ENCODE measurements around the gene SORCS2.

The SORCS2 gene

DNA sequence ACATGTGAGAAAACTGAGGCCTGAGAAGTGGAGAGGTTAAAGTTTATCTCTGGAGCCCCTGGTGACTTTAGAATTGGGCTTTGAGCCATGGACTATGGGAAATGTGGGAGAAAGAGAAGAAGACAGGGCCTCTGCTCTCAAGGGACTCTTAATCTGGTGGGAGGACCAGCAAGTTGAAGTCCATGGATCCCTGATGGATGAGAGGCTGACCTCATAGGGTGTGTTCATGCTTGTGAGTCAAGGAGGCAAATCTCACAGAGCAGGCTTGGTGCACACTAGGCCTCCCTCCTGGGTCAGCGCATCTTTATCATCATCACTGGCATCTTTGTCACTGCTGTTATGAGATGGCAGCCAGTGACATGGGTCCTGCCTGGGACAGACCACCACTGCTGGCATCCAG is 535.4 kb downstream of the SORCS2 start:
- no peak for DNase-seq

DNA sequence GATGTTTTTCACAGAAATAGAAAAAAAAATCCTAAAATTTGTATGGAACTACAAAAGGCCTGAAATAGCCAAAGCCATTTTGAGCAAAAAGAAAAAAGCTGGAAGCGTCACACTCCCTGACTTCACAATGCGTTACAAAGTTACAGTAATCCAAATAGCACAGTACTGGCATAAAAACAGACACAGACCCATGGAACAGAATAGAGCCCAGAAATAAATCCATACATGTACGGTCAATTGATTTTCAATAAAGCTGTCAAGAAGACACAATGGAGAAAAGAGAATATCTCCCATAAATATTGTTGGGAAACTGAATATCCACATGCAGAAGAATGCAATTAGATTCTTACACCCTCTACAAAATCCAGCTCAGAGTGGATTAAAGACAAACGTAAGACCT is 539.1 kb downstream of the SORCS2 start:
- DNase-seq: no peak

DNA sequence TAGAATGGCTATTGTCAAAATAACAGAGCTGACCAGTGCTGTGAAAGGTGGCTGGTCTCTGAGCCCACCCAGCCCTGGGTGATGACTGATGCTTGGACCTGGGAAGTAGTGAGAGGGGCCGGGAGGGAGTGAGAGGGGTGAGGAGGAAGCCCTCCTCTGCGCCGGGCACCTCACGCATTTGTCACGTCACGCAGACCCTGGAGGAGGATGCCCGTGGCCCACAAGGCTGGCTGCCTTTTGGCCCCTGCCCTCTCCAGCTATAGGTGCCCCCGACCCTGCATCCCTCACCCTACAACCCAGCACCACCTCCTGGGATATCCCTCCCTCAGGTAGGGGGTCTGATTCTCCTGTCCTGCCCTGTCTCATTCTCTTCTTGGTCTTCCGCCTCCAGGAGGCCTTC is 539.9 kb downstream of the SORCS2 start:
- DNase-seq: no peak

DNA sequence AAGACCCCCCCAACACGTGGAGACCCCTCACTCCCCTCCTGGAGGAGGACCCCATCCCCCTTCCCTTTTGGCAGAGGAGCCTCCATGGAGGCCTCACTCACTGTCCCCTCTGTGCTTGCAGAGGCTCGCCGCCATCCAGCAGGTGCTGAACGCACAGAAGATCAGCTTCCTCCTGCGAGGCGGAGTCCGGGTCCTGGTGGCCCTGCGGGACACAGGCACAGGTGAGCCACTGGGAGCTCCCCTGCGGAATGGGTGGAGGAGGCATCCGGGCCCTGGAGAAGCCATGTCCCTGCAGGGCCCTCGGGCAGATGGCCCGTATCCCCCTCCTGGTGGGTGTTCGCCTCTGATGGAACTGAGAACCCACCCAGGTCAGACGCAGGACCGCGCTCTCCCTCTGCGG is 540.9 kb downstream of the SORCS2 start:
- no peak for DNase-seq

DNA sequence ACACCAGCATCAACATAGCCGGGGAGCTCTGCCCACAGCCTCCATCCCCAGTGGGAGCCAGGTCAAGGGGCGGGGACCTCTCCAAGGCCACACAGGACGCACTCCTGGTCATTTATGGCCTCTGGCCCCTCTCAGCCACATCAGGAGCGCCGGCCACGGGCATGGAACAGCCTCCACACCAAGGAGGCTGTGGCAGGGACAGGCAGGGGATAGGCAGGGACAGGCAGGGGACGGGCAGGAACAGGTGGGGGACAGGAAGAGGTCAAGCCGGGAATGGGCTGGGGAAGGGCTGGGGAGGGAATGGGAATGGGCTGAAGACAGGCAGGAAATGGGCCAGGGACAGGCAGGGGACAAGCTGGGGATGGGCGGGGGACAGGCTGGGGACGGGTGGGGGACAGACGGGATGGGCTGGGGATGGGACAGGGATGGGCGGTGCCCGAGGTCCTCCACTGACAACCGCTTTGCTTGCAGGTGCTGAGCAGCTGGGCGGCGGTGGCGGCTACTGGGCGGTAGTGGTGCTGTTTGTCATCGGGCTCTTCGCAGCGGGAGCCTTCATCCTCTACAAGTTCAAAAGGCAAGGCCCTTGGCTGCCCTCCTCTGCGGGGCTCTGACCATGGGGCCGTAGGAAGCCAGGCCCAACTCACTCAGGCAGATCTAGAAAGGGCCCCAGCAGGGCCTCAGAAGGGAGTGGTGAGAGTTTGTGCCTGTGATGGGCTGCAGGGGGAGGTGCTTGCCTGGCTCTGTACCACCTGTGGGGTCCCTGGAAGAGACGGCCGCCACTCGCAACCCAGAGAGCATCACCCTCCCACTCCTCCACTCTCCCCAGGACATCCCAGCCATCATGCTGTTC is 541.7 kb downstream of the SORCS2 start:
- DNase-seq: no peak

DNA sequence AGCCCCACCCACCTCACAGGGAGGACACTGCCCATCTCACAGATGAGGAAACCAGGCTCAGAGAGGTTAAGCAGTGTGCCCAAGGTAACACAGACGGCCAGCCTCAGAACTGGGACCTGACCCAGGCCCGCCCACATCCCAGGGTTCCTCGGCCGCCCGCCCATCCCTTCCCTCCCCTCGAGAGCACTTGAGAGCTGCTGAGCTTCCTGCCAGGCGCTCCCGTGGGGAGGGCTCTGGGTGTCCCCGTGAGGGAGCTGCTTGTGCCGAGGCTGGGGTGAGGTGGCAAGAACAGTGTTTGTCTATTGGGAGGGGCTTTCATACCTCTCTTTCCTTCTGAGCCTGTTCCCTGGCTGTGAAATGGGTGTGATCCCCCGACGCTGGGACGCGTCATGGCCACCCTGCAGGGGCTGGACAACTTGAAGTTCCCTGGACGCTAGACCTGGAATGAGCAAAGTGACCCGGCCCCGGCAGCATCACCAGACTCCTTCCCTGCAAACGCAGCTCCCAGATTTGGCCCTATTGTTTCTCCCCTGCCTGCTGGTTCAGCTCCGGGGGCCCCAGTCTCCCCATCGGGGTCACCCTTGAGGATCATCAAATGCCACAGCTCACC is 542.4 kb downstream of the SORCS2 start:
- no peak for DNase-seq

DNA sequence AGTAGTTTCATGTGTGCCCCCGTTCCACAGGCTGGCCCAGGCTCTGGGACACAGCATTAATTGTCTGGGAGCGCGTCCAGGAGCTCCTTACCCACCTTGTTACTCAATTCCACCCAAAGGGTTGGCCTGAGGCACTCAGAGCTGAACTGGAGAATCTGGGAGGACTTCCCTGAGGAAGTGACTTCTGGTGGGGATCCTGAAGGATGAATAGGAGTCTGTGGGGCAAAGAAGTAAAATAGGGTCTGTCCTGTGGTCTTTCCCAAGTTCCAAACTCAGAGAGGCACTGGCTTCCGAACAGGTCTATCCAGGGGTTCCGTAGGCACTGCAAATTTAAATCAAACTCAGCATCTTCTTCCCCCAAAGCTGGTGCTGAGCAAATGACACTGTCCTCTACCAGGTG is 543.1 kb downstream of the SORCS2 start:
- no peak for DNase-seq

DNA sequence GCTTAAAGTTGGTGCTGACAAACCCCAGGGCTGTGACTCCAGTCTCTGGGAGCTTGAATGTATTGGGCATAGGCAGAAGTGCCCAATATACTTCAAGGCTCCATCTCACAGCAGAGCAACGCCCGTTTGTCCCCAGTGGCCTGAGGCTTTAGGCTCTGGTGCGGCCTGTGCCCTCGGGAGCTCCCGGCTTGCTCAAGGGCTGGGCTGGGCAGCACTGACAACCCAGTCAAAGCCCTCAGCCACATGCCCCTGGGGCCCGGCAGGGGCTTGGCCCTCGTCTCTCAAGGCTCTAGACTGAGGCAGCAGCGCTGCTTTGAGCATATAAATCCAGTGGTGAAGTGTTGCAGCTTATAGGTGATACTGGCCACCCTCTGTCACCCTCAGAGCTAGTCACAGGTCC is 543.6 kb downstream of the SORCS2 start:
- no peak for DNase-seq

DNA sequence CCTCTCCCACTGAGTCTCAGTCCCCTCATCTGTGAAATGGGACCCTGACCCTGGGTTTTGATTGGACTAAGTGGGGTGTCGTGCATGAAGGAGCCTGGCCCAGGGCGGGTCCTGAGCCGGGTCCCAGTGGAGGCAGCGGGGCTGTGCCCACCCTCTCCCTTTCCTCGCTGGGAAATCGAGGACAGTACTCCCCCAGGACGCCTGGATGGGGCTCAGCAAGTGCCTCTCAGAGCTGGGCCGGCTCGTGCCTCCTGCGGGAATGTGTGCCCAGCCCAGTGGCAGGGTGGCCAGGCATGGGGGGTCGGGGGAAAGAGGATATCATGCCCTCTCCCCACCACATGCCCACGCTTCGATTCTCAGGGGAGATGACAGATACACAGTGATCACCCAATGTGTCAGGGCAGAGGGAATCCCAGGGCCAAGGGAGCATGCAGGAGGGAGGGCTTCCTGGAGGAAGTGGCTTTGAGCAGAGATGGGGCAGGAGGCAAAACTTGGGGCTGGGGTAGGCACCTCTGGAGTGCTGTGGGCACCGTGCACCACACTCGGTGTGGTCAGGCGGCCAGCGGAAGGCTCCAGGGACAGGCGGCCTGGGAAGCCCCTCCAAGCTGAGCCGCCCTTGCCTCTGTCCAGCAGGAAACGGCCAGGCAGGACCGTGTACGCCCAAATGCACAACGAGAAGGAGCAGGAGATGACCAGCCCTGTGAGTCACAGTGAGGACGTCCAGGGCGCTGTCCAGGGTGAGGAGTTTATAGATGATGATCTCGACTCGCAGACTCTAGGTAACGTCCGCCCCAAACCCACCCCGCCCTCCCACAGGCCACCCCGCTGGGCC is 544.3 kb downstream of the SORCS2 start:
- no peak for DNase-seq

DNA sequence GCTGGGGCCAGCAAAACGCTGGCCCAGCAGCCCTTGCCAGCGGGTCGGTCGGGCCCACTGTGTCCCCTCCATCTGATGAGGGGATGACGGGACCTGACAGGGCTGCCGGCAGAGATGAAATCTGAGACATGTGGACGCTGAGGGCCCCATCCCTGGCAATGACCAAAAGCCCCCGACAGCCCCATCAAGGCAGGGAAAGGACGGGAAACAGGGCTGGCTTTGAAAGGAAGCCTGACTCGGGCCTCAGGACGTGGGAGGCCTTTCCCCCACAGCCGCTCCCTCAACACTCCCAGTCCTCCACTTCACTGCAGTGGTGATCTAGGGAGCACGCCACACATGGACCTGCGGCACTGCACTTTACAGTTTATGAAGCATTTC is 544.9 kb downstream of the SORCS2 start:
- DNase-seq: no peak

DNA sequence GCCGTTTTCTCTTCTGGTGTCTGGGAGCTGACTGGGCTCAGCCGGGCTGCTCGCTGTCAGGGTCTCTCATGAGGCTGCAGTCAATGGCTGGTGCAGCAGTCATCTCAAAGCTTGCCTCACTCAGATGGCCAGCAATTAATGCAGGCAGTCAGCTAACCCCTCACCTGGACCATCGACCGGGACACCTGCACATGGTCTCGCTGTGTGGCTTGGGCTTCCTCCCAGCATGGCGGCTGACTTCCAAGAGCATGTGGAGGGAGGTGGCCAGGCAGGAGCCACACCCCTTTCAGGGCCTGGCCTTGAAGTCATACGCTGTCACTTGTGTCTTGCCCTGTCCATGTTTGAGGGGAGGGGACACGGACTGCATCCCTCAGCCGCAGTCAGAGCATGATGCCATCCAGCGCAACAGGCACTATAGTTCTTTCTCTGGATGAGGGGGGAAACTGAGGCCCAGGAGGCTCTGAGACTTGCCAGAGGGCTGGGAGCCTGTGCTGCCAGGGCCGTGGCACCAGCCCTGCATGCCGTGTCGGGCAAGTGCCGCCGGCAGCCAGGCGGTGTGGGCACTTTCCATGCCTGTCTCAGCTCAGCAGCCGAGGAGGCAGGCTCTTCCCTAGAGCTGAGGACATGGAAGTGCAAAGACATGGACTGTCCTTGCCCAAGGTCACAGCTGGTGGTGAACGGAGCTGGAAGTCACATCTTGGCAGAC is 545.6 kb downstream of the SORCS2 start:
- no peak for DNase-seq

DNA sequence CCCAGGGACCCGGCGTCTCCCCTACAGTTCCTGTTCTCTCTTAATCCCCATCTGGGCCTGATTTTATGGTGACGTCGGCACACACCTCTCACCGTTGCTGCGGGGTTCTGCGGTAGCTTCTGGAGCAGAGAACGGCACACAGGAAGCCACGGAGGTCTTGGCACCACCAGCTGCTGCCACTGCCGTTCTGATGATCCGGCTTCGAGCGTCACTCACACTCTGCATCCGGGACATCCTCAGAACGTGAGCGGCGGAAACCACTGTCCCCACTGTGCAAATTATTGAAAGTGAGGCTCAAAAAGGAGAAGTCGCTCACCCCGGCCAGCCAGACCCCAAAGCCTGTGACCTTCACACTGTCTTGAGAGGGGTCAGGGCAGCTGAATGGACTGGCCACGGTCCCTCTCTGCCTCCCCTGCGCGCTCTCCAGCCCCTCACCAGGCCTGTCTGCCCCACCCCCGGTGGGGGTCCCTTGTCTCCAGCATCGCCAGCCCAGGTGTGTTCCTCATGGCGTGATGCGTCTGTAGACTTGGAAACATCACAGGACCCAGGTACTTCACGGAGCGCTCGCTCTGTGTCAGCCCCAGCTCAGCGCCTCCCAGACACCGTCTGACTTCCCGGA is 546.2 kb downstream of the SORCS2 start:
- no peak for DNase-seq

DNA sequence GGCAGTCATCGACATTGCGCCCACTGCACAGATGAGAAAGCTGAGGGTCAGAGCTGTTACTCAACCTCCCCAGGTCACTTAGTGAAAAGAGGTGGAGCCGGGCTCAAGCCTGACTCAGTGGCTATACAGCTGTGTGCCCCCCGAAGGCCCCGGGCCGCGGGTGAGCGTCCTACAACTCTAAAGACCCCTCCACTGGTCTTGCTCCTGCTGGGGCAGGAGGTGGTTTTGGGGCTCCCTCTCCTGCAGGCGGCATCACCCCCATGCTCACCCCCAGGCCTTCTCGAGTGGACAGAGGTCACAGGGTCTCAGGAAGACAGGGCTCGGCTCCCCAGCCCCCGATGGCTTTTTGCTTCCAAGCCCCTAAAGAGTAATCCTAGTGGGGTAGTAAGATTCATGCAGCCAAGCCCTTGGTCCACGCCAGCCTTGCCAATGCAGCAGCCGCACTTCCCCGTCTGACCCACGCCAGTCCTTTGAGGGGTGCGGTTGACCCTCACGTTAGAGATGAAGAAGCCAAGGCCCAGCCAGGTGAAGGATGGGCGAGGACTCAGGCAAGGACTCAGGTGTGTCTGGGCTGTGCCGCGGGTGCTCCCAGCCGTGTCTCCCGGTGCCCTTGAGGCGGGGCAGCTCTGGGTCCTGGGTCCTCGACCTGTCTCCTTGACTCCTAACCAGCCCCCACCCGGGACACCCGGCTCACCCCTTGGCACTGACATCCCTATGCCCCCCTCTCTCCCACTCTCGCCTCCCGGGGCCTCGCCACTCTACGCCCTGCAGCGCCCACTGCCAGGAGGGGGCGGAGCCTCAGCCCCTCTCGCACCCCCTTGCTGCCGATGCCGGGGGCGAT is 547.0 kb downstream of the SORCS2 start:
- DNase-seq: no peak

DNA sequence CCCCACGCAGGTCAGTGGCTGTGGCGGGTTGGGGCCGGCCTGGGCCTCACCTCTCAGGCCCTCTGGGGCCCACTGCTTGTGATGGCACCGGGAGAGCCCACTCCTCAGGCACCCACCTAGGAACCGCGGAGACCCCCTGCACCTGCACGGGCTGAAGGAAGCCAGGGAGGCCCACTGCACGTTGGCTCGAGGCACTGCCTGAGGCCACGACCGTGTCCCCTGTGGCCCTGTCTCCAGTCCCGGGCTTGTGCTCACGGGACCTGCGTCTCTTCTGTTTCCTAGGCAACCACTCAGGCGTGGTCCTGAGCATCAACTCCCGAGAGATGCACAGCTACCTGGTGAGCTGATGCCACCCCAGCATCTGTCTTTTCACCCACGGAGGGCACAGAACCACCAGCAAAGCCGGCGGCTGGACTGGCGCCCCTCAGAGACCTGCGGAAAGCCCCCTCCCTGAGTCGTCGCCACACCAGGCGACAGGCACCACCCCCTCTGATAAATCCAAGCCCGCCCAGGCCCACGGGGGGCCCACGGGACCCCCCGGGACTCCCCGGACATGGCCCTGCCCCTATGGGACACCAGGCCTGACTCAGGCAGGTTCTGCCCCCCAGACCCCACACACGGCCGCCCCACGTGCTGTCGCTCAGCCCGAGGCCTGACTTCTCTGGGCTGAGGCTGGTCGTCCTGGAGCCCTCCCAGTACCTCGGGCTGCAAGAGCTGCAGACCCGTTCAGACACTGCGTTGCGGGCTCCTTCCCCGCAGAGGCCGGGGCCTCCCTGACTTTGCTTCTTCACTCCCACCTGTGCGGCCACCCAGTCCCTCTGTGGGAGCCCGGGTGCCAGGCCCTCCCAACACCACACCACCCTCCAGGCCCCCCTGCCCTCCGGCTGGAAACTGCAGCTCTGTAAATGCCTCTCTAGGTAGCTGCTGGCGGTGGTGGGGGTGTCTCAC is 547.9 kb downstream of the SORCS2 start:
- DNase-seq: no peak

DNA sequence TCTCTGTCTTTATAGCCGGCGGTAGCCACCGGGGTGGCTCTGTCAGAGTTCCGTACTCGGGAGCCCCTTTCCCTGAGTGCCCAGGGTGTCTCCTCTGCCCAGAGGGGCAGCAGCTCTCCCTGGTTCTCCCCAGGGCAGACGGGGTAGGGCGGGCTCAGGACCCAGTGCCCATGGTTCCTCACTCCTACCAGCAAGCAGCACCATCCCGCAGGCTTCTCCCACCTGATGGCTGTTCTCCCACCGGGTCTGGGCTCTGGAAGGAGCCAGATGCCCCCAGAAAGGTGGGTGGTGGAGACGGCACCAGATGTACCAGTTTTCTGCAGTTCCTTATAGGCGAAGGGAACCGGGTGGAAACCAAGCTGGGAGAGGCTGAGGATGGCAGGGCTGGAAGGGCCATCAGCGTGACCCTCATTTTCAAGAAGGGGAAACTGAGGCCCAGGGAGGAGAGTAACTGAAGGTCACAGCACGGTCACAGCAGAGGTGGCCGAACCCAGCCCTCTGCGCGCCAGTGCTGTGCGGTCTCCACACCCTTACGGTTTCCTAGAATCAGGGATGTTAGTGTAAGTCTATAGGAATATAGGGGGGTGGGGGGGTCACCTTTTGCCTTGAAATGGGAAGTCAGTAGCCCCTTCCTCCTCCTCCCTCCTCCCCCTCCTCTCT is 548.7 kb downstream of the SORCS2 start:
- no peak for DNase-seq

DNA sequence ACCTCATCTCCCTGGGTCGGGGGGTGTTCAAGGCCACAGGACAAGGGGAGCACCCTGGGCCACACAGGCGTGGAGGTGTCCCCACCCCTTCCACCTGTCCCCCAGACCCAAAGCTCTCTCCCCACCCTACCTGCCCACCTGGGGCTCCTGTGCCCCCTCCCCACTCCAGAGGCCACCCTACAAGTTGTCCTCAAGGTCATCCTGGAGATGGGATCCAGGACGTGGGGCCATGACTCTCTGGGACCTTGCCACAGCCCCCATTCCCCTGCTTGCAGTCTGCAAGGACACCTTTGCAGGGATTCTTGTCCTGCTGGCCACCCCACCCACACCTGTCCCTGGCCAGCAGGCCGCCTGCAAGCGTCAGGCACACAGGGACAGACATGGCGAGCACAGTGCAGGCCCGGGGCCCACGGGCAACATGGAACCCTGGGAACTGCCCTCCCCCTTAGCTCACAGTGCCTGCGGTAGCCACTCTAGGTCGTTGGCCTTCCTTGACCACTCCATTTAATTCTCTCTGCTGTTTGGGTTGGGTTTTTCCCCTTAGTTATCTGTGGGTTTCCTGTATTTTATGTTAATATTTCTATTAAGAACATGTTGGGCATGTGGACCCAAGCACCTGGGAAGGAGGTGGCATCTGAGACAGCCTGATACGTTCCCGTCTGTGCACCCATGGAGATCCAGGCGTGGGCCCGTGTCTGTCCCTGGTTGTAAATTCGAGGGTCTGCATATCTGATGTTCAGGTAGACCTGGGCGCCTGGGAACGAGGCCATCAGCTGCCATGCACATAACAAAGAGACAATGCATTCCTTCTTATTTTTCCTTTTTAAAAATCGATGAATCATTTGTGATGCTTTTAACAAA is 549.8 kb downstream of the SORCS2 start:
- no peak for DNase-seq

DNA sequence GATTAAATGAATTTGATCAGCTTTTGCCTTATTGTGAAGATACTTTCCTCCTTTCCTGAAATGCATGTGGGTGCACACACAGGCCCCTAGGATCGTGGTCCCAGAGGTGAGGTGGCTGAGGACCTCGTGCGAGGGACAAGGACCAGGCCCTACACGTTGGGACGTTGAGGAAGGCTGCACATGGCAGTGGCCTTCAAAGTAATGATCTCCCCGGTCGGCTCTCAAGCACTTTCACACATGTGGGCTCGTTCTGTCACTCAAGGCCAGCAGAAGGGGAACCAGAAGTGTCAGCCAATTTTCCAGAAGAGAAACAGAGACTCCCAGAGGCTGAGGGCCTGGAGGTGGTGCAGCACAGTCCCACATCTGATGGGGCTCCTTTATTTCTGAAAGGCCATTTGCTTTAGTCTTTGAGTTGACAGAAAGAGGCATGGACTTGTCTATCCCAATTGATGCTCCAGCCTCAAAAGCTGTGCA is 550.5 kb downstream of the SORCS2 start:
- DNase-seq: no peak

DNA sequence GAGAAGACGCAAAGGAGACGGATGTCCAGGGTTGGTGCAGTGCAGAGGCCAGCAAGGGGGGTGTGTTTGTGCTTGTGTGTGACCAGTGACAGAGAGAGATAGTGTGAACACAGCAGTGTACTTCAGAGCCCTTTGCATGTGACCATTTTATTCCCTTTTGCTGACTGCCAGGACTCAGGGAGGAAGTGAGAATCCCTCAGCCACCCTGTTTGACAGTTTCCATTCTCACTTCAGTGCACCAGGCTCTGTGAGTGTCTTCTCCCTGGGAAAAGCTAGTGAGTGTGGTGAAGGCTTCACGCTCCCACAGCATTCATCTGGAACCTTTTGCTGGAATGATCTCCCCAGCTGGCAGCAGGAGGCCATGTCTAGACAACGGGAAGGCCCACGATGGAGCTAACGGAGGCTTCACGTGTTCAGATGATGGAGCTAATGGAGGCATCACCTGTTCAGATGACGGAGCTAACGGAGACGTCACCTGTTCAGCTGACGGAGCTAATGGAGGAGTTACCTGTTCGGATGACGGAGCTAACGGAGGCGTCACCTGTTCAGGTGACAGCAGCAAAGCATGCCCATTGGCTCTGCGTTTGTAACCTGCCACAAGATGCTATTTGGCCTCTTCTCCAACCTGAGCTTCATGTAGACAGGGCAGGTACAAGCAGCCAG is 551.9 kb downstream of the SORCS2 start:
- no peak for DNase-seq
